Muscle layer of colon (tissue), 2 donors: Measurements from ENCODE around the gene NNMT.
A peak's percentile ranks its signal among the peaks of the same experiment; 100 is the strongest.

Experiments used
- H3K27ac ChIP-seq: one replicate; pipeline ENCODE4 v1.7.0; 2013; ENCODE audit warnings: low read depth, mild to moderate bottlenecking, low read length, moderate library complexity
- H3K27me3 ChIP-seq, 2 donors: one replicate each; pipeline ENCODE4 v1.7.0; 2013; ENCODE audit warnings: low read length in 2 of 2, mild to moderate bottlenecking in 2 of 2; ENCODE audit not compliant: insufficient read depth in 2 of 2, control insufficient read depth in 1 of 2
- H3K36me3 ChIP-seq: one replicate; pipeline ENCODE4 v1.7.0; 2013; ENCODE audit warnings: mild to moderate bottlenecking, low read length; ENCODE audit not compliant: insufficient read depth
- H3K4me1 ChIP-seq: one replicate; pipeline ENCODE4 v1.7.0; 2013; ENCODE audit warnings: mild to moderate bottlenecking, low read length; ENCODE audit not compliant: insufficient read depth
- H3K4me3 ChIP-seq, 2 donors: one replicate each; pipeline ENCODE4 v1.7.0; 2013; ENCODE audit warnings: low read length in 2 of 2, low read depth in 1 of 2, mild to moderate bottlenecking in 1 of 2, moderate library complexity in 1 of 2
- H3K9ac ChIP-seq: one replicate; pipeline ENCODE4 v1.7.0; 2013; ENCODE audit warnings: low read length
- H3K9me3 ChIP-seq: one replicate; pipeline ENCODE4 v1.7.0; 2013; ENCODE audit warnings: mild to moderate bottlenecking, low read length
- donor health status: abdominal sarcoma.
- donor health status: Adenocarcinoma of cecum.

NNMT gene

DNA sequence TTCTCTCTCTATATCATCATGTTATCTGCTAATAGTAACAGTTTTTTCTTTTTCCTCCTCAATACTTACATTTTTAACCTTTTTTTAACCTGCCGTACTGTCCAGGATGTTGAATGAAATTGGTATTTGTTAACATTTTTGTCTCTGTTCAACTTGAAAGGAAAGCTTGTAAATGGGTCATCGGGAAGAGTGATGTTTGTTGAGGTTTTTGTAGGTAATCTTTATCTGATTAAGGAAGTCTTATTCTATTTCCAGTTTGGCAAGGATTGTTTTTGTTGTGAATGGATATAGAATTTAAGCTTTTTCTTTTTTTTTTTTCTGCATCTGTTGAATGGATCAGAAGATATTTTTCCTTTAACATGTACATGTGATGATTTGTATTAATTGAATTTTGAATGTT is 8.1 kb upstream of the NNMT start:
- Histone ChIP-seq H3K36me3 (no peaks in the 10 kb centered on the region), H3K4me1 (no peaks in the 10 kb centered on the region), H3K27me3 (no peaks in the 10 kb centered on the region), H3K9ac (no peak overlapping the region), H3K4me3 (no peak overlapping the region), H3K9me3 (no peaks in the 10 kb centered on the region), H3K27ac (no peak overlapping the region)

DNA sequence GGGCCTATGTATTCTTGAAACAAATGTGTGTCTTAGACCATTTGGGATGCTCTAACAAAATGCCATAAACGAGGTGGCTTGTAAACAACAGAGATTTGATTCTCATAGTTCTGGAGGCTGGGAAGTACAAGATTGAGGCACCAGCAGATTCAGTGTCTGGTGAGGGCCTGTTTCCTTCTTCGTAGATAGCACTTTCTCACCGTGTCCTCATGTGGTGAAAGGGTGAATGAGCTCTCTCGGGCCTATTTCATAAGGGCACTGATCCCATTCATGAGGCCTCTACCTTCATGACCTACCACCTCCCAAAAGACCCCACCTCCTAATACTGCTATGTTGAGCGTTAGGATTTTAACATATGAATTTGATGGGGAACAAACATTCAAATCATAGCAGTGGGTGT is 6.4 kb upstream of the NNMT start:
- H3K9ac ChIP-seq, result no peak overlapping the region
- no peak overlapping the region for H3K4me3 ChIP-seq
- H3K4me1 ChIP-seq, result peaks cover 9% of the 10 kb centered on the region
- H3K27me3 ChIP-seq, result no peaks in the 10 kb centered on the region
- H3K9me3 ChIP-seq, result no peaks in the 10 kb centered on the region
- H3K27ac ChIP-seq, result no peak overlapping the region
- H3K36me3 ChIP-seq, result no peaks in the 10 kb centered on the region

DNA sequence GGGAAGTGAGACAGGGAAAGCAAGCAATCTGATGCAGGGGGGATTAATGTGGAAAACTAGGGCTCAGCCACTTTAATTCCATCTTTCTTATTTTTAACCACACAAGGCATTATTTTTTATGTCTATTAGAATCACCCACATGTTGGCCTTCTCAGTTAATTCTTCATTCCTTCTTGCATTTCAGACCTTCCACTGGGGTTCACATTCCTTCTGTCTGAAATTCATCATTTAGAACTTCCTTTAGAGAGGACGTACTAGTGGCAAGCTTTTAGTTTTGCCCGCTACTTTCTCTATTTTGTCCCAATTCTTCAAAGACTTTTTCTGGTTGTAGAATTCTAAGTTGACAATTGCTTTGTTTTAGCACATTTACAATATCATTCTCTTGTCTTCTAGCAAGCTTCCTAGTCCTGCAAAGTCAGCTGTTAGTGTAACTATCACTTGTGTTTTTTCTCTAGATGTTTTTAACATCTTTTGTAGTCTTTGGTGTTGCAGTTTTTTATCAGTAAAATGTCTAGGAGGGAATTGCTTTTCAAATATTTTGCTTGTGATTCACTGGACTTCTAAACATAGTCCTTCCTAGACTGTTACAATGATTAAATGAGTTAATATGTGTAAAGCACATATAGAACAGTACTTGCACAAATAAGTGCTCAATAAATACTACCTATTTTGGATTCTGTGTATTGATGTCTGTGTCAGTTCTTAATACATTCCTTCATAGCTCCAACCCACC is 5.5 kb upstream of the NNMT start:
- H3K27me3 ChIP-seq, result no peaks in the 10 kb centered on the region
- H3K36me3 ChIP-seq, result no peaks in the 10 kb centered on the region
- H3K9me3 ChIP-seq, result no peaks in the 10 kb centered on the region
- H3K4me1 ChIP-seq, result peaks cover 14% of the 10 kb centered on the region
- H3K4me3 ChIP-seq, result no peak overlapping the region
- H3K9ac ChIP-seq, result no peak overlapping the region
- H3K27ac ChIP-seq, result no peak overlapping the region

DNA sequence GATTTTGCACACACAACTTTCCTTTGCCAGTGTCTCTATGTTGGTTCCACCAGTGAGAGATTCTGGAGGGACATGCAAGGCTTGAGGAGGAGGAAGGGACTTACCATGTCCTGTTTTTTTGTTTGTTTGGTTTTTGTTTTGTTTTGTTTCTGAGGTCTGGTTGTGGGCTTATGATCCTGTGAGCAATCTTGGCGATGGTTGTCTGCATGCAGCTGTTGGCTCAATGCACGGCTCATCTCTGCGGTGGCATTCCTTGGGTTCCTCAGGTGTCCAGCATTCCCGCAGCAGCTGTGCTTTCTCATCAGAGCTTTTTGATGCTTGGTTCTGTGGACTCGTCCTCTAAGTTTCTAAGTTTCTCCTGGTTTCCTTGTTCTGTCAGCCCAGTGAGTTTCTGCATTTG is 4.8 kb upstream of the NNMT start:
- no peaks in the 10 kb centered on the region for H3K36me3 ChIP-seq
- H3K9ac ChIP-seq, result no peak overlapping the region
- H3K4me3 ChIP-seq, result no peak overlapping the region
- no peaks in the 10 kb centered on the region for H3K9me3 ChIP-seq
- no peaks in the 10 kb centered on the region for H3K27me3 ChIP-seq
- peaks cover 20% of the 10 kb centered on the region for H3K4me1 ChIP-seq
- H3K27ac ChIP-seq, result no peak overlapping the region

DNA sequence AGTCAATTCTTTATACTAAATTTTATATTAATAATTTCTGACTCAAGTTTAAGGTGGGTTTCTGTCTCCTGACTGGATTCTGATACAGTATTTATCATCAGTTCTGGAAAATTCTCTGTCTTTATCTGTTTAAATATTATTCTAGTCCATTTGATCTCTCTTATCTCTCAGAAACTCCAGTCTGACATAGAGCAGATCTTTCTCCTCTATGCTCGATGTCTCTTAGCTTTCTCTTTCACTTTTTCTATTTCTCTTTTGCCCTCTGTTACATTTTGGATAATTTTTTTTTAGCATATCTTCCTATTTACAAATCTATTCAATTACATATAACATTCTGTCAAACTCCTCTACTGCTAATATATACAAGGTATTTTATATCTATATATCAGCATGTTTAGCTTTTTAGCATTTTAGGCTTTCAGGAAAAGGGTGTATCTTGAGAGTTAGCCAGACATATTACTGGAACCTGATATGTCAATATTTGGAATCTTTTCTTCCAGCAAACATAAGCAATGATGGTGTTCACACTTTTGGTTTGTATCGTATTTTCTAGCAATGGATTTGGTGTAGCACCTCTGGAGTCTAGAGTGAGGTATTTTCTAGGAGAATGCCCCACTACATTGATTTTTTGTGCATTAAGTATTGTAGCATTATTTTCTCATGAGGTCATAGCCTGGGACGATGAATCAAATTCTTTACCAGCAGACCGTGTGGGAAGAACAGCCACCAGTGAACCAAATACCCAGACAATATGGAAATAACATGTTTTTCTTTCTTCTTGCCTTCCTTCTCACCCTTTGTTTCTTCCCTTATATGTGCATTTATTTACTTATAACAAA is 4.1 kb upstream of the NNMT start:
- Histone ChIP-seq H3K4me1 (peaks cover 24% of the 10 kb centered on the region), H3K4me3 (no peak overlapping the region), H3K9ac (no peak overlapping the region)

DNA sequence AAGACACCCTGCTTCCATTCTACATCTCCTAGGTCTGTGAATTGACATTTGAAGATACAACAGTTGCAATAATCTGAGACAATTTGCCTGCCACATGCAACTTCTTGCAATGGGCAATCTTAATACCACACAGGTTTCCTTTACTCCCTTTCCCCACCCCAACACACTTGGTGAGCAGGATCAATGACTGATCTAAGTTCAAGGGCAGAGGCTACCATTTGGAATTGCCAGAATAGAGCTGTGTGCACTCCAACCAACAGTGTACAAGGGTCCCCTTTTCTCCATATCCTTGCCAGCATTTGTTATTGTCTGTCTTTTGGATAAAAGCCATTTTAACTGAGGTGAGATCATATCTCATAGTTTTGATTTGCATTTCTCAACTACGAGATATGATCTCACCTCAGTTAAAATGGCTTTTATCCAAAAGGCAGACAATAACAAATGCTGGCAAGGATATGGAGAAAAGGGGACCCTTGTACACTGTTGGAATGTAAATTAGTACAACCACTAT is 2.9 kb upstream of the NNMT start:
- Histone ChIP-seq H3K4me3 (no peak overlapping the region), H3K27me3 (no peaks in the 10 kb centered on the region), H3K27ac (peak overlapping the region; percentile 16), H3K36me3 (no peaks in the 10 kb centered on the region), H3K9me3 (no peaks in the 10 kb centered on the region), H3K9ac (no peak overlapping the region), H3K4me1 (peaks cover 24% of the 10 kb centered on the region)

More for the DNA sequence above, 4.1 kb upstream of the NNMT start:
- Histone ChIP-seq H3K36me3 (no peaks in the 10 kb centered on the region), H3K9me3 (no peaks in the 10 kb centered on the region), H3K27me3 (no peaks in the 10 kb centered on the region), H3K27ac (peak overlapping the region; percentile 4)

DNA sequence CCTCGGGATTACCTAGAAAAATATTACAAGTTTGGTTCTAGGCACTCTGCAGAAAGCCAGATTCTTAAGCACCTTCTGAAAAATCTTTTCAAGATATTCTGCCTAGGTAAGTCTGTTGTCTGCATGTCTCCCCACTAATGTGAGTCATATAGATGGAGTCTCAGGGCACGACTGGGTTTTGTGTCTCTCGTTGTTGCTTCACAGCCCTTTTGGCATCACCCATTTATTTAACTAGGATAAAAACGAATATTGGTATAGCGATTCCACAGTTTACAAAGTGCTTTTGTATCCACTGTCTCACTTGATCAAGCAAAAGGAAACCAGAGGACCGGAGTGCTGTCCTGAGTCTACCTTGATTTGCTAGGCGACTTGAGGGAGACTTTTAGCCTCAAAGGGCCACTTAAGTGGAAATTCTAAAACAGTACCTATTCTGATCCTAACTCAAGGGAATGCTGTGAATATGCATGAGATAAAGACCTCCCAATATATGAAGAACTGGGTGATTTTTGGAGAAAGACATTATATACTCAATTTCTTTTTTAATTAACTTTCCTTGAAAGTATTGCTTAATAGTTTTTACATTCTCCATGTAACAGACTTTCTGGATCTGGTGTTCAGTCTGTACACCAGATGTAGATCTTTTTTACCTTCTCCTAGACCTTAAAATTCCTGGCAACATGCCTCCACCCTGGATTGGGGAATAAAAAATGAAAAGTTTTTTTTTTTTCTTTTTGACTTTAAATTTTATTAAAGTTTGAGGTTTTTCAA is 590 bp downstream of the NNMT start:
- Histone ChIP-seq H3K27ac (peak overlapping the region; percentile 89), H3K9ac (peak overlapping the region; percentile 26), H3K4me1 (peaks cover 24% of the 10 kb centered on the region), H3K36me3 (no peaks in the 10 kb centered on the region), H3K9me3 (no peaks in the 10 kb centered on the region), H3K27me3 (no peaks in the 10 kb centered on the region), H3K4me3 (peak overlapping the region in 1 of 2 donors; percentile 38)

DNA sequence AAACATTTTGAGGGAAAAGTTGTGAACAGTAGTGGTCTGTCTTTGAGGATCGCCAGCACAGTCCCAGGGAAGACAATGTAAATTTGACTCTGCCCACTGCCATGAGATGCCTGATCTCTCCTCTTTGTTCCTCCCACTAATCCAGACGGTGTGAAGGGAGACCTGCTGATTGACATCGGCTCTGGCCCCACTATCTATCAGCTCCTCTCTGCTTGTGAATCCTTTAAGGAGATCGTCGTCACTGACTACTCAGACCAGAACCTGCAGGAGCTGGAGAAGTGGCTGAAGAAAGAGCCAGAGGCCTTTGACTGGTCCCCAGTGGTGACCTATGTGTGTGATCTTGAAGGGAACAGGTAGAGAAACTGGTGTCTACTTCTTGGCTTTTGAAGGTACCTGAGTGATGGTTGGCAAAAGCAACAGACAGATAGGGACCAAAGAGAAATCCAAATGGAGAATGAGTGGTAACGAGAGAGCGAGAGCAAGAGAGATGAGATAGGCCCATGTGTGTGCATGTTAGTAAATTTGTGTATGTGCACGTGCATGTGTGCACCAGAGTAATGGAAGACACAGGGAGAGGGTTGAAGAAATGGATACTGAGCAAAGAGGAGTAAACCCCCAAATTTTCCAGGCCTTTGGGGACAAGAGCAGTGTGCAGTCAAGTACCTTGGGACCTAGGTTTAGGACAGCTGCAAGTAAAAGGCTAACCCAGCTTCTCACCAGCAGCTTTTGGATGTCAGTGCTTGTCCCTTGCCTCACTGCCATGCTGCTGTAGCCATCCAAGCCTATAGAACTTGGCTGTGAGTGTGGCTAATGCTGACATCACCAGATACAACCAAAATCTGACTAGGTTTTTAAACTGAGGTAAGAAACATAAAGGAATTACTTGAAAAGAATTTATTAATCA is 1.9 kb downstream of the NNMT start:
- Histone ChIP-seq H3K4me3 (peak overlapping the region; percentile 29 to 32), H3K27me3 (no peaks in the 10 kb centered on the region), H3K9ac (no peak overlapping the region), H3K9me3 (no peaks in the 10 kb centered on the region), H3K4me1 (peaks cover 24% of the 10 kb centered on the region), H3K36me3 (no peaks in the 10 kb centered on the region), H3K27ac (peak overlapping the region; percentile 29)

DNA sequence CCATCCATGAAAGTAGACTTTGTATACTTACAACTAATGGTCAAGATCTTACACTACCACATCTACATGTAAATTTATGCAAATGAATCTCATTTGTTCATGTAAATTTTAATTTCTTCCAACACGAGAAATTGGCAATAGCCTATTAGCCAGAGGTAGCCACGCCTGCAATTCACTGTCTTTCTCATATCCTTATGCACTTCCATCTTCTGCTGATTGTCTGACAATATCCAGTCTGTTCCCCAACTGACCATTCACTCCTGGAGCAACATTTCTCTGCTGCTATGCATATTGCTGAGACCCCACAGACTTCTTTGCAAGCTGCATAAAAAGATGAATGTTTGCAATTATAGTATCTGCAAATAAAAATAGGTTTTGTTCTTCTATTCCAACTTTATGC is 2.5 kb downstream of the NNMT start:
- Histone ChIP-seq H3K9me3 (no peaks in the 10 kb centered on the region), H3K27me3 (no peaks in the 10 kb centered on the region), H3K4me1 (peaks cover 21% of the 10 kb centered on the region), H3K4me3 (peak overlapping the region in 1 of 2 donors; percentile 32), H3K9ac (no peak overlapping the region), H3K27ac (no peak overlapping the region), H3K36me3 (no peaks in the 10 kb centered on the region)

DNA sequence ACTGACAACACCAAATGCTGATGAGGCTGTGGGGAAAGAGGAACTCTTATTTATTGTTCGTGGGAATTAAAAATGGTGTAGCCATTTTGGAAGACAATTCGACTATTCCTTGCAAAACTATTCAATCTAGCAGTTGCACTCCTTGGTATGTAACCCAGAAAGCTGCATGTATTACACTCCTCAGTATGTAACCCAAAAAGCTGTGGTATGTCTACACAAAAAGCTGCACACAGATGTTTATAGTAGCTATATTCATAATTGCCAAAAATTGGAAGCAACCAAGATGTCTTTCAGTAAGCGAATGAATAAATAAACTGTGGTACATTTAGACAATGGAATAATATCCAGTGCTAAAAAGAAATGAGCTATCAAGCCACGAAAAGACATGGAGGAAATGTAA is 4.9 kb downstream of the NNMT start:
- H3K9me3 ChIP-seq, result no peaks in the 10 kb centered on the region
- no peak overlapping the region for H3K4me3 ChIP-seq
- H3K27me3 ChIP-seq, result no peaks in the 10 kb centered on the region
- H3K27ac ChIP-seq, result no peak overlapping the region
- no peaks in the 10 kb centered on the region for H3K36me3 ChIP-seq
- no peak overlapping the region for H3K9ac ChIP-seq
- peaks cover 8% of the 10 kb centered on the region for H3K4me1 ChIP-seq
